HG03025 (cell line): ENCODE data around the gene ITSN1.
A peak's percentile ranks its signal among the peaks of the same experiment; 100 is the strongest.
"Not testable (repeated sequence)": the region's sequence is repeated elsewhere in the genome, so short reads cannot be mapped to it uniquely, and the experiment has no call there.

Source experiments
- ATAC-seq: cut with Tn5 transposase; IDR thresholded peaks from one replicate; pipeline ENCODE4 v1.9.1; 2021; ENCODE audit warnings: mild to moderate bottlenecking, moderate library complexity; ENCODE audit not compliant: unreplicated experiment, low FRiP score

ITSN1 gene

GRCh38 chr21:33642027-33642895 is at the start of gene ITSN1:
Gene ITSN1, plus strand, starts transcription at chr21:33642501. Its CDS starts 76,328 bp downstream, at chr21:33718829.
- ATAC-seq: peak; percentile 86

- no peak for ATAC-seq
Observed at GRCh38 chr21:33598051-33598450, 44.2 kb upstream of the ITSN1 start.

GRCh38 chr21:33608559-33608958 is 33.7 kb upstream of the ITSN1 start:
- ATAC-seq: no peak

- no peak for ATAC-seq
Observed at GRCh38 chr21:33611006-33611744, 31.1 kb upstream of the ITSN1 start.

GRCh38 chr21:33617565-33617964 is 24.7 kb upstream of the ITSN1 start:
- ATAC-seq: not testable (repeated sequence)

GRCh38 chr21:33618407-33618806 is 23.9 kb upstream of the ITSN1 start:
- no peak for ATAC-seq

- ATAC-seq: no peak
Observed at GRCh38 chr21:33619726-33620125, 22.6 kb upstream of the ITSN1 start.

GRCh38 chr21:33622253-33622652 is 20.0 kb upstream of the ITSN1 start:
- ATAC-seq: no peak

- ATAC-seq: not testable (repeated sequence)
Observed at GRCh38 chr21:33626151-33626550, 16.1 kb upstream of the ITSN1 start.

GRCh38 chr21:33634254-33634653 is 8.0 kb upstream of the ITSN1 start:
- ATAC-seq: no peak

GRCh38 chr21:33640697-33641351 is 1.5 kb upstream of the ITSN1 start:
- no peak for ATAC-seq

- ATAC-seq: peak; percentile 79
Observed at GRCh38 chr21:33641352-33642026, 812 bp upstream of the ITSN1 start, which contains the start of gene CRYZL1. Gene CRYZL1, minus strand, starts transcription at chr21:33641741. Its CDS starts 10,190 bp downstream, at chr21:33631551.

GRCh38 chr21:33642896-33643657 is 776 bp downstream of the ITSN1 start:
- peak; percentile 1 for ATAC-seq

- no peak for ATAC-seq
Observed at GRCh38 chr21:33643658-33644311, 1.5 kb downstream of the ITSN1 start.

GRCh38 chr21:33644383-33645074 is 2.2 kb downstream of the ITSN1 start:
- no peak for ATAC-seq

- no peak for ATAC-seq
Observed at GRCh38 chr21:33645730-33646129, 3.4 kb downstream of the ITSN1 start.

- ATAC-seq: no peak
Observed at GRCh38 chr21:33647587-33647986, 5.3 kb downstream of the ITSN1 start.

GRCh38 chr21:33648555-33648954 is 6.3 kb downstream of the ITSN1 start:
- ATAC-seq: no peak

- no peak for ATAC-seq
Observed at GRCh38 chr21:33650230-33650629, 7.9 kb downstream of the ITSN1 start.
